Upper lobe of left lung (tissue), 6 donors: ENCODE results near the gene ARID3A. TPM values are rescaled to one million over a fixed set of nuclear protein-coding genes. Genes with fewer than 3 reads are reported as not detected.

Experiments used
- ATAC-seq, 2 donors: fragments of 200-7000 bp; cut with Tn5 transposase; one replicate each; pipeline ENCODE4 v1.9.1; 2022; ENCODE audit warnings: mild to moderate bottlenecking in 2 of 2, moderate library complexity in 2 of 2; ENCODE audit not compliant: low FRiP score in 2 of 2
- DNase-seq, 2 donors: peaks; one replicate each; pipeline ENCODE4 v3.0.0-alpha.2; 2019 to 2020
- H3K27ac ChIP-seq, 4 donors: fragments of 200-600 bp; sonication (generic); one replicate each; pipeline ENCODE4 v1.5.1; 2016 to 2019
- H3K27me3 ChIP-seq, 4 donors: fragments of 200-600 bp; sonication (generic); one replicate each; pipeline ENCODE4 v1.5.1; 2017 to 2019
- H3K36me3 ChIP-seq, 4 donors: fragments of 200-600 bp; sonication (generic); one replicate each; pipeline ENCODE4 v1.5.1; 2016 to 2019
- H3K4me1 ChIP-seq, 4 donors: fragments of 200-600 bp; sonication (generic); one replicate each; pipeline ENCODE4 v1.5.1; 2018 to 2019
- H3K4me3 ChIP-seq, 4 donors: fragments of 200-600 bp; sonication (generic); one replicate each; pipeline ENCODE4 v1.5.1; 2017 to 2019; ENCODE audit warnings: mild to moderate bottlenecking in 2 of 4, moderate library complexity in 1 of 4
- H3K9me3 ChIP-seq, 4 donors: fragments of 200-600 bp; sonication (generic); one replicate each; pipeline ENCODE4 v1.5.1; 2018 to 2019
- CTCF ChIP-seq, 6 experiments: fragments of 450-650 bp in 4 of 6; fragments of 200-600 bp in 2 of 6; sonication (generic) in 2 of 6; IDR thresholded peaks; one replicate each; pipeline ENCODE4 v1.5.1; 2016 to 2019; ENCODE audit warnings: antibody characterized with exemption in 6 of 6
- EP300 ChIP-seq, 4 donors: sonication (generic); formaldehyde crosslinking; IDR thresholded peaks; one replicate each; pipeline ENCODE4 v1.5.1; 2017; ENCODE audit warnings: antibody characterized with exemption in 4 of 4, control low read depth in 2 of 4
- POLR2A ChIP-seq, 4 donors: fragments of 450-650 bp; IDR thresholded peaks; one replicate each; pipeline ENCODE4 v1.5.1; 2016 to 2017; ENCODE audit warnings: antibody characterized with exemption in 4 of 4, mild to moderate bottlenecking in 2 of 4
- POLR2AphosphoS5 ChIP-seq, 2 donors: sonication (generic); formaldehyde crosslinking; IDR thresholded peaks; one replicate each; pipeline ENCODE4 v1.5.1; 2017; ENCODE audit warnings: antibody characterized with exemption in 2 of 2
- WGBS, 2 donors: methylation state at CpG; one replicate each; pipeline ENCODE4 v1.1.5; 2017 to 2018; 5-methylcytosine and 5-hydroxymethylcytosine counted together
- total RNA-seq, 6 donors: library from RNA; depleted of rRNA in 4 of 6; stranded (reverse); fragments of >200 nt in 4 of 6; gene quantifications; one replicate each; pipeline versions ENCODE4 v1.1.0 to v1.2.1, GENCODE V29; 2016 to 2021
- donor health status: DM: no; HTN: no; CAD: no; lungs with moderate emphysema.
- donor health status: DM: no; HTN: yes; CAD: no; lungs with severe emphysema.

The ARID3A gene
- total RNA-seq, 6 donors from 2014 or later = 7.1 to 54.5 (median 19.2) TPM

DNA sequence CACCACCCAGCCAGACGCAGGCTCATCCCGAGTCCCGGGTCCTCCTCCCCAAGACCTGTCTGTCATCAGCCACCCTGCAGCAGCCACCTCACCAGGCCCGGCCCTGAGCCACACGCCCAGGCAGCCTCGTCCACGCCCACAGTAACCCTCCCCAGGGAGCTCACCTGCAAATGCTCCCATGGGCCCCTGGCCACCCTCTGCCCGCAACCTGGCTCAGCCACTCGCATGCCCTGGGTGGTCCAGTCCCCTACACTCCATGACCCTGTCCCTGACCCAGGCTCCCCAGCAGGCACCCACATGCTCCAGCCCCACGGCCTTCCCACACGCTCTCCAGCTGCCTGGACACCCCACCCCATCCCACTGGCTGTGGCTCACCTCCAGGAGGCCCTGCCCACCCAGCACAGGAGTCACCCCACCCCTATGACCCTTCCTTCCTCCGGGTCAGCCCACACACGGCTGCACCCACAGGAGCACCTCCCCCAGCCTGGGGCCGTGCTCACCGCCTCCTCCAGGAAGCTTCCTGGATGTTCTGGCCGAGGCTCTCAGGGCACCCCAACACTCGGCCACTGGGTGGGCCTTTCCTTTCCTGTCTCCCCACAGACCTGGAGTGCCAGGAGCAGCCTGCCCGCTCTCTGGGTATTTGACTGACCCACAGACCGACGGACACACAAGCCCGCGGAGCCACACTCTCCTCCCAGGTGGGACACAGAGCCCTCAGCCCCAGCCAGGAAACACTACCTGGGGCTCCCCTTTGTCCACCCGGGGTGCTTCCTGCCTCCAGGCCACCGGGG, 91.5 kb downstream of the ARID3A start:
- peaks cover 0 to 27% (median 24%) of the 10 kb centered on the region in 4 donors for H3K36me3 ChIP-seq
- 59 to 63% methylated on average over 18 to 24 of the region's 24 CpGs for WGBS, 2 donors
- peaks cover 49 to 68% (median 55%) of the 10 kb centered on the region in 4 donors for H3K4me1 ChIP-seq
- H3K4me3 ChIP-seq = peak overlapping the region in 1 of 4 donors; percentile 1
- DNase-seq = peak in 1 of 2 donors; percentile 84
- no peak for ATAC-seq
- TF ChIP-seq EP300 (IDR thresholded peaks at IDR 0.05) = no peak
- TF ChIP-seq CTCF (IDR thresholded peaks at IDR 0.05) = no peak
- TF ChIP-seq POLR2A (IDR thresholded peaks at IDR 0.05) = no peak
- no peak for TF ChIP-seq POLR2AphosphoS5 (IDR thresholded peaks at IDR 0.05)
- no peaks in the 10 kb centered on the region for H3K27me3 ChIP-seq
- peak overlapping the region; percentile 40 to 96 (median 54) for H3K27ac ChIP-seq
- H3K9me3 ChIP-seq = no peaks in the 10 kb centered on the region

DNA sequence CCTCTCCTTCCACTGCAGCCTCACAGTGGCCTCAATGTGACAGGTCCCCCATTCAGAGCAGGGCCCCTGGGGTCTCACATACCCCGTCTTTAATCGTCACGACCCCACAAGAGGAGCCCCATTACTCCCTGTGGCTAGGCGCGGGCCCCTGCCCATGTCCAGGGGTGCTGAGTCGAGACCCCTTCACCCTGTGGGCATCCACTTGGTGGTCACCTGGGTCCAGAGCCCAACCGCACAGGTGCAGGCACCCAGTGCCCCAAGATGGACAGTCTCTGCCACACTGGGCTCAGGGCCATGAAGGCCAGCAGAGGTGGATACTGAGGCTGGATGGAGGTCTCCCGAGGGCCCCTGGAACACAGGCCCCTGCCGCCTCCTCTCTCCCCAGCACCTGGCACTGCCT, 92.1 kb downstream of the ARID3A start:
- peak in 1 of 2 donors; percentile 58 for DNase-seq
- Histone ChIP-seq H3K4me3 (peak overlapping the region in 1 of 4 donors; percentile 1), H3K36me3 (peaks cover 0 to 21% (median 18%) of the 10 kb centered on the region in 4 donors), H3K9me3 (no peaks in the 10 kb centered on the region), H3K27ac (peak overlapping the region; percentile 3 to 96 (median 54)), H3K4me1 (peaks cover 55 to 73% (median 60%) of the 10 kb centered on the region in 4 donors), H3K27me3 (no peaks in the 10 kb centered on the region)
- WGBS, 2 donors = 91% methylated on average over 9 of the region's 9 CpGs; no CpG with 5 or more reads in 1 of the 2 donors
- no peak for ATAC-seq
- TF ChIP-seq EP300 (IDR thresholded peaks at IDR 0.05) (no peak), POLR2A (IDR thresholded peaks at IDR 0.05) (no peak), POLR2AphosphoS5 (IDR thresholded peaks at IDR 0.05) (no peak), CTCF (IDR thresholded peaks at IDR 0.05) (no peak)

DNA sequence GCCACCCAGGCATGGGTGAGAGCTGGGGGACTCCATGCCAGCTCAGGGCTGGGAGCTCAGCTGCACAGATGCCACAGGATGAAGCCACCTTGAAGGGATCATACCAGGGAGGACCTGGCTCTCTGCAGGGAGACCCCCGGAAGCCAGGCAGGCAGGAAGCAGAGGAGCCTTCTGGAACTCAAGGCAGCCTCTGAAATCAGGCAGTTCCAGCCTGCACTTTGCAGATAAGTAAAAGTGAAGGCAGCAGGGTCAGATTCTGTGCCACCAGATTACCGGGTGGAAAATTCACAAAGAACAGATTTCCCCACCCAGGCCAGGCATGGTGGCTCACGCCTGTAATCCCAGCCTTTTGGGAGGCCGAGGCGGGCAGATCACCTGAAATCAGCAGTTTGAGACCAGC, 92.6 kb downstream of the ARID3A start:
- Histone ChIP-seq H3K9me3 (no peaks in the 10 kb centered on the region), H3K36me3 (peaks cover 0 to 16% (median 13%) of the 10 kb centered on the region in 4 donors), H3K27me3 (no peaks in the 10 kb centered on the region), H3K4me3 (peak overlapping the region in 1 of 4 donors; percentile 99), H3K27ac (peak overlapping the region in 2 of 4 donors; percentile 40 to 96), H3K4me1 (peaks cover 58 to 73% (median 65%) of the 10 kb centered on the region in 4 donors)
- WGBS, 2 donors = 79 to 86% methylated on average over 4 to 5 of the region's 5 CpGs
- ATAC-seq = no peak
- DNase-seq = no peak
- TF ChIP-seq POLR2AphosphoS5 (IDR thresholded peaks at IDR 0.05) (no peak), CTCF (IDR thresholded peaks at IDR 0.05) (no peak), POLR2A (IDR thresholded peaks at IDR 0.05) (no peak), EP300 (IDR thresholded peaks at IDR 0.05) (no peak)

- WGBS, 2 donors = 25 to 55% methylated on average over 3 to 17 of the region's 17 CpGs
- peaks cover 58 to 73% (median 65%) of the 10 kb centered on the region in 4 donors for H3K4me1 ChIP-seq
- ATAC-seq = no peak
Measured at GRCh38 chr19:1018932-1019615, 93.2 kb downstream of the ARID3A start.

More at GRCh38 chr19:1018932-1019615, 93.2 kb downstream of the ARID3A start:
- TF ChIP-seq CTCF (IDR thresholded peaks at IDR 0.05) (no peak), POLR2A (IDR thresholded peaks at IDR 0.05) (no peak), EP300 (IDR thresholded peaks at IDR 0.05) (no peak)
- peak in 1 of 2 donors; percentile 58 for DNase-seq
- peak overlapping the region in 2 of 4 donors; percentile 32 to 96 for H3K27ac ChIP-seq
- H3K27me3 ChIP-seq = no peaks in the 10 kb centered on the region
- H3K9me3 ChIP-seq = no peaks in the 10 kb centered on the region
- H3K36me3 ChIP-seq = peaks cover 0 to 10% (median 6%) of the 10 kb centered on the region in 4 donors
- H3K4me3 ChIP-seq = peak overlapping the region in 3 of 4 donors; percentile 78 to 99 (median 96)
